Myocyte (in vitro differentiated cells): Measurements from ENCODE around the gene LRP11. TPM values are rescaled to one million over a fixed set of nuclear protein-coding genes. Genes with fewer than 3 reads are reported as not detected.

ENCODE experiments used
- DNase-seq: peaks from one replicate; pipeline ENCODE4 v3.0.0-alpha.2; 2012; ENCODE audit warnings: low read depth
- total RNA-seq: library from RNA; depleted of rRNA; stranded (reverse); fragments of >200 nt; gene quantifications from 2 replicates; pipeline ENCODE4 v1.2.3, GENCODE V29; 2014

LRP11 gene
- total RNA-seq, 1 donor from 2014 or later = 53.2 TPM

DNA sequence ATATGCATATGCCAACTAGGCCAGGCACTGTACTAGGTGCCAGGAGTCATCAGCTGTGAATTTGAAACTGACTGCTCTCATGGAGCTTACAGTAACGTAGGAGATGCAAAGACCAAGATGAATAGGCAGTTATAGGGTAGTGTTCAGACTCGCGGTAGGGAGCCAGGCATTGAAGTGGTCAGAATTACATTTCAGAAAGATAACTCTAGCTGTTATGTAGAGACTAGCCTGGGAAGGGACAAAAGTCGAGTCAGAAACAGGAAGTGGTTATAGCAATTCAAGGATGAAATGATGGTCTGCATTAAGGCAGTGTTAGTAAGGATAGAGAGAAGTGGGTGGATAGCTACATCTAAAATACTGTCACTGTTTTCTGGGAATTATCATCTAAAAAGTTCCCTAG, 58.0 kb downstream of the LRP11 start:
- DNase-seq = no peak

DNA sequence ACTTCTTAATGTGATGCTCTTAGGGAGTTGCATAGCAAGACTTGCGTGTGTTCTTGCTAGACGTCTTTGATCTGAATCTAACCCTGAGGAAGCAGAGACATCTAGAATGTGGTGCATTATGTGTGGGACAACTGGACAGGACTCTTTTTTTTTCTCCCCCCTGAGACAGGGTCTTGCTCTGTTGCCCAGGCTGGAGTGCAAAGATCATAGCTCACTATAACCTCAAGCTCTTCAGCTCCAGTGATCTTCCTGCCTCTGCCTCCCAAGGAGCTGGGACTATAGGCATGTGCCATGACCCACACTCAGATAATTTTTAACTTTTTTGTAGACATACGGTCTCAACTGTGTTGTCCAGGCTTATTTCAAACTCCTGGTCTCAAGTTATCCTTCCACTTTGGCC, 80.6 kb downstream of the LRP11 start:
- DNase-seq = no peak

DNA sequence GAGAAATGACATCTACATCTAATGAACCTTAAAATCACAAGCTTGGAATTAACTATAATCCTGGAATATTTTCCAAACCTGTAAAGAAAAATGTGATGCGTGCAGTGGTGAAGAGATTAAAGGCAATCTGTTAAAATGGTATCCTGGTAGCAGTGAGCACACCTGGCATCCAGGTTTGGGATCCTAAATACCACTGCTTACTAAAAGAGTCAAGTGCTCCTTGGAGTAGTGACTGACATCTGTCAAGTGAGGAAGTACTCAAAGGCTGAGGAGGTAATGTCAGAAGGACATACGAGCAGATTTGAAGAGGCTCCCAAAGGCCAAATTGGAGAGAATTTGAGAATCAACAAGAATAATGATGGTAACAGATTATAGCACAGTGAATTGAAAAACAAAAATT, 81.8 kb downstream of the LRP11 start:
- no peak for DNase-seq

DNA sequence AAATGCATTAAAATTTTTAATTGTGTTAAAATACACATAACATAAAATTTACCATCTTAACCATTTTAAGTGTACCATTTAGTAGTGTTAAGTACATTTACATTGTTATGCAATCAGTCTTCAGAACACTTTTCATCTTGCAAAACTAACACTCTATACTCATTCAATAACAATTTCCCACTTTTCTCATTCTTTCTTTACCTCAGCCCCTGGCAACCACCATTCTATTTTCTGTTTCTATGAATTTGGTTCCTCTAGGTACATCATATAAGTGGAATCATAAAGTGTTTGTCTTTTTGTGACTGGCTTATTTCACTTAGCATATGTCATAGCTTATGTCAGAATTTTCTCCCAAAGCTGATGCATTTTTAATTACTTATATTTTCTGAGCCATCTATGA, 82.4 kb downstream of the LRP11 start:
- DNase-seq = no peak

DNA sequence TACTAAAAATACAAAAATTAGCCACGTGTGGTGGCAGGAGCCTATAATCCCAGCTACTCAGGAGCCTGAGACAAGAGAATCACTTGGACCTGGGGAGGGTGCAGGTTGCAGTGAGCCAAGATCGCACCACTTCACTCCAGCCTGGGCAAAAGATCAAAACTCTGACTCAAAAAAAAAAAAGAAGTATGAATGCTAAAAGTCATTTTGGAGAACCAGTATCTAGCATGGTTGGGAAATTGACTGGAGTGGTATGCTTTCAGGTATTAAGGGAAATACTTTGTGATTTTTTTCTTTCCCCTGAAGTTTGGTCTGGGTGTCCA, 84.6 kb downstream of the LRP11 start:
- DNase-seq = no peak

DNA sequence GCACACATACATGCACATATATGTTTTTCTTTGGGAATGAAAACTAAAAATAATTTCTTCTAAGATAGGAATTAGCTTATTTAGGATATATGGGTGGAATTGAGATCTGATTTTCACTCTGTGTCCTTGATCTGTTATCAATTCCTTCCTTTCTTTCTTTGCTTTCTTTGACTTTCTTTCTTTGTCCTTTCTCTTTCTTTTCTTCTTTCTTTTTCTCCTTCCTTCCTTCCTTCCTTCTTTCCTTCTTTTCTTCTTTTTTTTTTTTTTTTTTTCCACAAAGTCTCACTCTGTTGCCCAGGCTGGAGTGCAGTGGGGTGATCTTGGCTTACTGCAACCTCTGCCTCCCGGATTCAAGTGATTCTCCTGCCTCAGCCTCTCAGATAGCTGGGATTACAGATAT, 86.5 kb downstream of the LRP11 start:
- DNase-seq = no peak

DNA sequence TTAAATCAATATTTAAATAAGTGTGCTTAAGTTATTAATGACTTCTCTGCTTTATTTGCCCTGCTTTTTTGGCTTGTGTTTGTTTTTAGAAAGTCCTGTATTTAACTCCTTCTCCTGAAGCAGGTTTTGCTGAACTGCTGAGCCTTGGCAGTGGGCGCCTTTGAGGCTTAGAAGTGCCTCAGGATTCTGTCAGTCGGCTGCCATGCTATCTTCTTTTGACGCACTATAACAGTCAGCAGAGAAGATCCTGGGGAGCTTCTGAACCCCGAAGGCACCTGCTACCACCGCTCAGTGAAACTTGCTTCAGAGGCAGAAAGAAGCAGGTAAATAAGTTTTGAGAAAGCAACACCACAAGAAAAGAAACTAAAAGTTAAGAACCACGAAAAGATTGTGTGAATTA, 92.2 kb downstream of the LRP11 start:
- DNase-seq = no peak

DNA sequence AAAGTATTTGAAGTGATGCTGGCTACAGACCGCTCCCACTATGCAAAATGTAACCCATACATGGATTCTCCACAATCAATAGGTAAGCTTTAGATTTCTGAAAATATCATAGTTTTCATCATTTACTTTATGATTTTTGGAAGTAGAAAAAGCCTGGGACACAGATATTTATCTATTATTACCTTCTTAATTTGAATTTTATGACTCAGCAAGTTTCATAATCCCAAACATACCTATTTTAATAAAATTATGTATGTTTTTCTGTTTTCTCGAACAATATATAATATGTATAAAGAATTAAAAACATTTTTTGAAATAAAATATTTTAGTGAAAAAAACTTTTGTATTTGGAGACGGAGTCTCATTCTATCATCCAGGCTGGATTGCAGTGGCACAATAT, 93.0 kb downstream of the LRP11 start:
- no peak for DNase-seq

DNA sequence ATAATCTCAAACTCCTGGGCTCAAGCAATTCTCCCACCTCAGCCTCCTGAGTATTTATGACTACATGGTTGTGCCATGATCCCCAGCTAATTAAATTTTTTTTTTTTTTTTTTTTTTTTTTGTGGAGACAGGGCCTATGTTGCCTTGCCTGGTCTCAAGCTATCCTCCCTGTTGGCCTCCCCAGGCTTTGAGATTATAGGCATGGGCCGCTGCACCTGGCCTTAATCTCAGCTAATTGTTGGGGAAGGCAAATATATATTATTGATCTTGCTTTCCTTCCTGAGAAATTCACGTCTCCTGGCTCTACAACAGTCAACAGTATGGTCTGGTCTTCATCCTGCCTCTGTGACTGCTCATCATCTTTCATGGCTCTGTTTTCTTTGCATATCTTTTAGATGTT, 94.5 kb downstream of the LRP11 start:
- no peak for DNase-seq

Other genes with a start within 250 kb of the LRP11 start
- 17.3 and 17.9 TPM in 2 replicates for gene KATNA1, start 215.6 kb downstream of the LRP11 start, total RNA-seq
- 13.5 and 13.8 TPM in 2 replicates for gene LATS1, start 146.3 kb downstream of the LRP11 start, total RNA-seq
- 33.2 and 51.5 TPM in 2 replicates for gene NUP43, start 117.8 kb downstream of the LRP11 start, total RNA-seq
- gene PCMT1, start 114.6 kb downstream of the LRP11 start, total RNA-seq = 114 and 213 TPM in 2 replicates
- 4.1 and 6.8 TPM in 2 replicates for gene RAET1E, start 33.8 kb upstream of the LRP11 start, total RNA-seq
- not detected in 2 replicates for gene RAET1G, start 58.8 kb upstream of the LRP11 start, total RNA-seq
- gene ULBP2, start 77.7 kb upstream of the LRP11 start, total RNA-seq = 5.8 and 6.6 TPM in 2 replicates
- 0.16 and 0.26 TPM in 2 replicates for gene ULBP1, start 99.6 kb upstream of the LRP11 start, total RNA-seq
- not detected in 2 replicates for gene RAET1L, start 161.2 kb upstream of the LRP11 start, total RNA-seq
- 6.7 and 8.5 TPM in 2 replicates for gene ULBP3, start 204.8 kb upstream of the LRP11 start, total RNA-seq